ENCODE results near the gene UBA6. TPM values are rescaled to one million over a fixed set of nuclear protein-coding genes. Genes with fewer than 3 reads are reported as not detected.

UBA6 gene
- total and polyA plus RNA-seq, 2 donors (not counting 1 experiment from before 2014, with no cell fraction given): 22.8 to 64.0 TPM

GRCh38 chr4:67727124-67727850 is 26.3 kb upstream of the UBA6 start:
- no peak for DNase-seq
- WGBS (ENCODE audit: insufficient coverage): 93% methylated on average over 3 of the region's 4 CpGs
- H3K4me1 ChIP-seq (ENCODE audit: control insufficient read depth in 2 of 2, insufficient read depth in 2 of 2, low read length in 2 of 2): no peaks in the 10 kb centered on the region
- no peak overlapping the region for H3K4me3 Mint-ChIP-seq
- no peaks in the 10 kb centered on the region for H3K27me3 Mint-ChIP-seq
- no peak overlapping the region for H3K4me3 ChIP-seq (ENCODE audit: control extremely low read depth in 1 of 5, extremely low read depth in 1 of 5, insufficient read depth in 1 of 5, low read depth in 2 of 5, low read length in 4 of 5)
- ChIA-PET CTCF (interaction anchor here (0.9 to 1.4 kb wide), 3 partner anchors 13 to 19 kb away, joined by 3 read pairs; no protein-coding TSS in a partner anchor), POLR2A (no interaction called here)
- no peak overlapping the region for H3K27ac Mint-ChIP-seq
- intact Hi-C loops (cut with micrococcal nuclease): no loop called here
- no peaks in the 10 kb centered on the region for H3K27me3 ChIP-seq (replicated peaks in 1 of 4; ENCODE audit: control extremely low read depth in 1 of 4, control insufficient read depth in 3 of 4, insufficient read depth in 4 of 4, low read length in 3 of 4)
- H3K4me1 Mint-ChIP-seq: no peaks in the 10 kb centered on the region
- H3K9ac ChIP-seq (ENCODE audit: low read length): no peak overlapping the region
- no peak overlapping the region for H3K27ac ChIP-seq (ENCODE audit: low read length in 2 of 2)
- H3K36me3 ChIP-seq (replicated peaks in 1 of 2; ENCODE audit: control extremely low read depth in 1 of 2, control insufficient read depth in 1 of 2, extremely low read depth in 1 of 2, insufficient read depth in 2 of 2, low read length in 1 of 2): no peaks in the 10 kb centered on the region
- H3K4me2 ChIP-seq (replicated peaks; ENCODE audit: low read depth, low read length, poor library complexity, severe bottlenecking): no peak overlapping the region
- H3K9me3 ChIP-seq (ENCODE audit: control extremely low read depth in 1 of 3, control insufficient read depth in 2 of 3, insufficient read depth in 1 of 3, low read length in 2 of 3): peaks cover 0 to 2% (median 0%) of the 10 kb centered on the region in 3 donors
- no peaks in the 10 kb centered on the region for H4K20me1 ChIP-seq (ENCODE audit: control insufficient read depth, insufficient read depth, low read length, poor library complexity, severe bottlenecking)
- ATAC-seq (ENCODE audit: low read depth): no peak
- no peaks in the 10 kb centered on the region for H3K79me2 ChIP-seq (ENCODE audit: control insufficient read depth, insufficient read depth, low read length)
- no peak overlapping the region for H2AFZ ChIP-seq (ENCODE audit: insufficient read depth, low read depth, low read length, poor library complexity, severe bottlenecking)
- TF ChIP-seq EZH2 (IDR thresholded peaks at IDR 0.05; ENCODE audit: borderline replicate concordance, insufficient read depth, low read depth, low read length, poor library complexity, severe bottlenecking) (no peak), CTCF (IDR thresholded peaks at IDR 0.05) (no peak)
- no peaks in the 10 kb centered on the region for H3K9me3 Mint-ChIP-seq (ENCODE audit: insufficient read depth)

- Mint-ChIP-seq H3K27ac (no peak overlapping the region), H3K4me3 (no peak overlapping the region), H3K9me3 (ENCODE audit: insufficient read depth) (no peaks in the 10 kb centered on the region), H3K27me3 (no peaks in the 10 kb centered on the region), H3K4me1 (no peaks in the 10 kb centered on the region)
- H3K27me3 ChIP-seq (replicated peaks in 1 of 4; ENCODE audit: control extremely low read depth in 1 of 4, control insufficient read depth in 3 of 4, insufficient read depth in 4 of 4, low read length in 3 of 4): no peaks in the 10 kb centered on the region
- no peak overlapping the region for H2AFZ ChIP-seq (ENCODE audit: insufficient read depth, low read depth, low read length, poor library complexity, severe bottlenecking)
- intact Hi-C loops (cut with micrococcal nuclease): no loop called here
- ChIA-PET CTCF (no interaction called here), POLR2A (no interaction called here)
- 89% methylated on average over 3 of the region's 4 CpGs for WGBS (ENCODE audit: insufficient coverage)
- no peak overlapping the region for H3K27ac ChIP-seq (ENCODE audit: low read length in 2 of 2)
- no peak overlapping the region for H3K9ac ChIP-seq (ENCODE audit: low read length)
- no peaks in the 10 kb centered on the region for H4K20me1 ChIP-seq (ENCODE audit: control insufficient read depth, insufficient read depth, low read length, poor library complexity, severe bottlenecking)
- no peaks in the 10 kb centered on the region for H3K4me1 ChIP-seq (ENCODE audit: control insufficient read depth in 2 of 2, insufficient read depth in 2 of 2, low read length in 2 of 2)
- peaks cover 0 to 2% (median 0%) of the 10 kb centered on the region in 3 donors for H3K9me3 ChIP-seq (ENCODE audit: control extremely low read depth in 1 of 3, control insufficient read depth in 2 of 3, insufficient read depth in 1 of 3, low read length in 2 of 3)
- ATAC-seq (ENCODE audit: low read depth) (no peak), DNase-seq (no peak)
- H3K36me3 ChIP-seq (replicated peaks in 1 of 2; ENCODE audit: control extremely low read depth in 1 of 2, control insufficient read depth in 1 of 2, extremely low read depth in 1 of 2, insufficient read depth in 2 of 2, low read length in 1 of 2): no peaks in the 10 kb centered on the region
- H3K4me3 ChIP-seq (ENCODE audit: control extremely low read depth in 1 of 5, extremely low read depth in 1 of 5, insufficient read depth in 1 of 5, low read depth in 2 of 5, low read length in 4 of 5): no peak overlapping the region
- H3K79me2 ChIP-seq (ENCODE audit: control insufficient read depth, insufficient read depth, low read length): no peaks in the 10 kb centered on the region
- H3K4me2 ChIP-seq (replicated peaks; ENCODE audit: low read depth, low read length, poor library complexity, severe bottlenecking): no peak overlapping the region
- TF ChIP-seq EZH2 (IDR thresholded peaks at IDR 0.05; ENCODE audit: borderline replicate concordance, insufficient read depth, low read depth, low read length, poor library complexity, severe bottlenecking) (no peak), CTCF (IDR thresholded peaks at IDR 0.05) (no peak)
Observed at GRCh38 chr4:67725981-67726380, 25.0 kb upstream of the UBA6 start.
